SU-DHL-6 (cell line): ENCODE measurements around the gene FSTL3.

Experiments used
- H2AFZ ChIP-seq: fragments of 200-600 bp; sonication (generic); 2 replicates; pipeline ENCODE4 v1.6.1; 2014; ENCODE audit warnings: low read depth, mild to moderate bottlenecking, moderate library complexity, mixed read lengths, antibody characterized with exemption, low read length; ENCODE audit not compliant: severe bottlenecking
- H3F3A ChIP-seq: fragments of 200-600 bp; shearing (Covaris generic); 2 replicates; pipeline ENCODE4 v1.6.0; 2016; ENCODE audit warnings: antibody characterized with exemption, mild to moderate bottlenecking; ENCODE audit not compliant: insufficient read depth
- H3K27ac ChIP-seq: fragments of 200-600 bp; sonication (generic); 2 replicates; pipeline ENCODE4 v1.5.1; 2016; ENCODE audit warnings: low read depth, mild to moderate bottlenecking, low read length, moderate library complexity, mixed read lengths
- H3K27me3 ChIP-seq: fragments of 200-600 bp; sonication (generic), shearing (Covaris generic); 2 replicates; pipeline ENCODE4 v1.6.0; 2014; ENCODE audit warnings: mild to moderate bottlenecking, low read length
- H3K36me3 ChIP-seq: fragments of 200-600 bp; sonication (generic); 2 replicates; pipeline ENCODE4 v1.6.1; 2014; ENCODE audit warnings: mild to moderate bottlenecking, low read length, mixed read lengths
- H3K4me2 ChIP-seq: fragments of 300-600, 200-600 bp; shearing (Covaris generic), sonication (generic); 2 replicates; pipeline ENCODE4 v1.6.0; 2014; ENCODE audit warnings: low read length, low read depth, mild to moderate bottlenecking; ENCODE audit not compliant: poor library complexity, severe bottlenecking
- H3K4me3 ChIP-seq: fragments of 200-600 bp; sonication (generic); 2 replicates; pipeline ENCODE4 v1.5.1; 2014; ENCODE audit warnings: antibody characterized with exemption, low read length, mild to moderate bottlenecking, mixed read lengths; ENCODE audit not compliant: insufficient read depth, poor library complexity, severe bottlenecking
- H3K79me2 ChIP-seq: fragments of 200-600 bp; sonication (generic); 2 replicates; pipeline ENCODE4 v1.6.1; 2014; ENCODE audit warnings: mild to moderate bottlenecking, low read length, moderate library complexity; ENCODE audit not compliant: insufficient read depth
- H3K9ac ChIP-seq: fragments of 200-600 bp; sonication (generic); 2 replicates; pipeline ENCODE4 v1.7.0; 2014; ENCODE audit warnings: mild to moderate bottlenecking, low read length
- H3K9me2 ChIP-seq: fragments of 200-600 bp; sonication (generic); replicated peaks from 2 replicates; pipeline ENCODE4 v1.6.1; 2014; ENCODE audit warnings: low read length; ENCODE audit not compliant: insufficient read depth
- H3K9me3 ChIP-seq: fragments of 200-600 bp; sonication (generic); 2 replicates; pipeline ENCODE4 v1.6.1; 2014; ENCODE audit warnings: low read length, mixed read lengths; ENCODE audit not compliant: insufficient read depth
- H4K20me1 ChIP-seq: fragments of 200-600 bp; sonication (generic); 2 replicates; pipeline ENCODE4 v1.6.1; 2014; ENCODE audit warnings: low read depth, mild to moderate bottlenecking, antibody characterized with exemption, low read length, moderate library complexity, mixed read lengths
- EZH2phosphoT487 ChIP-seq: fragments of 200-600 bp; sonication (generic), shearing (Covaris generic); conservative IDR thresholded peaks from 2 replicates; pipeline ENCODE4 v1.6.1; 2018; ENCODE audit warnings: mild to moderate bottlenecking, antibody characterized with exemption, low read length, moderate library complexity, mixed read lengths
- TF ChIP-seq, protein P1 (sequence below): fragments of 200-600 bp; sonication (generic); IDR thresholded peaks from one replicate; pipeline ENCODE4 v1.5.1; 2017; ENCODE audit warnings: antibody characterized with exemption, mild to moderate bottlenecking, low read length, moderate library complexity; ENCODE audit not compliant: insufficient read depth, poor library complexity, severe bottlenecking

The FSTL3 gene

DNA sequence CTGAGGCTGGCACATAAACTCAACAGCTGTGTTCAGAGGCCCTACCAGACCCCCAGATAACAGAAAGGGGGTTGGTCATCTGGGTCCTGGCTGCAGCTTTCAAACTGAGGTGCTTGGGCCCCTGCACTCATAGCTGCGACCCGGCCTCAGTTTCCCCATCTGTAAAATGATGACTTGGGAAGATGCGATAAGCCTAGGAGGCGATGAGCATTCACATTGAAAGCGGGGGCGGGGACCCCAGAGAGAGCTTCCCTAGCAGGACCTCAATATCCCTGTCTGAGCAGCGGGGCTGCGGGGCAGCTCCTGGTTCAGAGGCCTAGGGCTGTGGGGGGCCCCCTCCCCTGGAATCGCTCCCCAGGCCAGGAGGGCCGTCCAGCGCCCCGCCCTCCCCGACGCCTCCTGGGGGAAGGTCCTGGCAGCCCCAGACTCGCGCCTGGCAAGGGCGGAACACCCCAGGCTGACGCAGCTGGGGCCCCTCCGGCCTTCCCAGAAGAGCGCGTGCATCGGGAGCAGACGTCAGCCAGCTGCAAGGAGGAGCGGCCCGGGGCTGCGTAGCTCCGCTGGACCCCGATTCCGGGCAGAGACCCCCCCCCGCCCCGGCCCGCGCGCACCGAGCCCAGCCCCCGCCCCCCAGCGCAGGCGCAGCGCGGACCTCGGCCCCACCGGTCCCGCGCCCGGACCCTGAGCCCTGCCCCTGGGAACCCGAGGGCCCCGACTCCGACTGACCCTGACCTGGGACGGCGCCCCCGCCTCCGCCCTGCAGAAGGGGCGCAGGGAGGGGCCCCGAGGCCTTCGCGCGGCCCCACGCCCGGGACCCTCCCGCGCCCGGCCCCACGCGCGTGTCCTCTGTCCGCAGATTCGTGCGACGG, 3.5 kb downstream of the FSTL3 start:
- H3K79me2 ChIP-seq = no peaks in the 10 kb centered on the region
- no peaks in the 10 kb centered on the region for H3K36me3 ChIP-seq
- H3K27ac ChIP-seq = peak overlapping the region; percentile 52
- H3K9me3 ChIP-seq = no peaks in the 10 kb centered on the region
- H2AFZ ChIP-seq = peak overlapping the region; percentile 83
- TF ChIP-seq, protein P1, sequence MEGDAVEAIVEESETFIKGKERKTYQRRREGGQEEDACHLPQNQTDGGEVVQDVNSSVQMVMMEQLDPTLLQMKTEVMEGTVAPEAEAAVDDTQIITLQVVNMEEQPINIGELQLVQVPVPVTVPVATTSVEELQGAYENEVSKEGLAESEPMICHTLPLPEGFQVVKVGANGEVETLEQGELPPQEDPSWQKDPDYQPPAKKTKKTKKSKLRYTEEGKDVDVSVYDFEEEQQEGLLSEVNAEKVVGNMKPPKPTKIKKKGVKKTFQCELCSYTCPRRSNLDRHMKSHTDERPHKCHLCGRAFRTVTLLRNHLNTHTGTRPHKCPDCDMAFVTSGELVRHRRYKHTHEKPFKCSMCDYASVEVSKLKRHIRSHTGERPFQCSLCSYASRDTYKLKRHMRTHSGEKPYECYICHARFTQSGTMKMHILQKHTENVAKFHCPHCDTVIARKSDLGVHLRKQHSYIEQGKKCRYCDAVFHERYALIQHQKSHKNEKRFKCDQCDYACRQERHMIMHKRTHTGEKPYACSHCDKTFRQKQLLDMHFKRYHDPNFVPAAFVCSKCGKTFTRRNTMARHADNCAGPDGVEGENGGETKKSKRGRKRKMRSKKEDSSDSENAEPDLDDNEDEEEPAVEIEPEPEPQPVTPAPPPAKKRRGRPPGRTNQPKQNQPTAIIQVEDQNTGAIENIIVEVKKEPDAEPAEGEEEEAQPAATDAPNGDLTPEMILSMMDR = no peak
- TF ChIP-seq EZH2phosphoT487 = no peak
- H3K27me3 ChIP-seq = no peaks in the 10 kb centered on the region
- H4K20me1 ChIP-seq = no peaks in the 10 kb centered on the region
- H3K9me2 ChIP-seq = no peaks in the 10 kb centered on the region
- peak overlapping the region; percentile 85 for H3K9ac ChIP-seq
- 0 out of 2 replicates have a peak, but pooled peaks cover 9% of the 10 kb centered on the region for H3F3A ChIP-seq
- peak overlapping the region; percentile 63 for H3K4me2 ChIP-seq
- peak overlapping the region; percentile 83 for H3K4me3 ChIP-seq

DNA sequence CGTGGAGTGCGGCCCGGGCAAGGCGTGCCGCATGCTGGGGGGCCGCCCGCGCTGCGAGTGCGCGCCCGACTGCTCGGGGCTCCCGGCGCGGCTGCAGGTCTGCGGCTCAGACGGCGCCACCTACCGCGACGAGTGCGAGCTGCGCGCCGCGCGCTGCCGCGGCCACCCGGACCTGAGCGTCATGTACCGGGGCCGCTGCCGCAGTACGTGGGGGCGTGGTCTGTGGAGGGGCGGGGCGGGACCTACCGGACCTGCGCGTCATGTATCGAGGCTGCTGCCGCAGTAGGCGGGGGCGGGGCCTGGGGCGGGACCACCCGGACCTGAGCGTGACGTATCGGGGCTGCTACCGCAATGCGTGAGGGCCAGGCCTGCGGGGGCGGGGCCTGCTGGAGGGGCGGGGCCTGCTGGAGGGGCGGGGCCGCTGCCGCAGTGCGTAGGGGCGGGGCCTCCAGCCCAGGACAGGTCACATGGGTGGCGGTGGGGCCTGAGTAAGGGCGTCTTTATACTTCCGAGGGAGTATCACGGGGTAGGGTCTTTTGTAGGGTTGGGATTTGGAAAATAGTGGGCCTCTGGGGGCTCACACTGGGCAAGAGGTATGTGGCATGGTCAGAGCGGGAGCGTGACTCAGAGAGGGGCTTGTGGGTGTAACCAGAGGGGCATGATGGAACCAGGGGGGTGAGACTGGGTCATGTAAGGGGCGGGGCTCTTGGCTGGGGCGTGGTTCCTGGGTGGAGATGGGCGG, 4.3 kb downstream of the FSTL3 start:
- peak overlapping the region; percentile 61 for H3K27ac ChIP-seq
- H3K36me3 ChIP-seq = no peaks in the 10 kb centered on the region
- H3K79me2 ChIP-seq = no peaks in the 10 kb centered on the region
- H2AFZ ChIP-seq = peak overlapping the region; percentile 91
- no peak for TF ChIP-seq EZH2phosphoT487
- TF ChIP-seq, protein P1 = no peak
- H3K27me3 ChIP-seq = no peaks in the 10 kb centered on the region
- H3K9ac ChIP-seq = peak overlapping the region; percentile 85
- H3F3A ChIP-seq = 0 out of 2 replicates have a peak, but pooled peaks cover 9% of the 10 kb centered on the region
- H4K20me1 ChIP-seq = no peaks in the 10 kb centered on the region
- H3K4me3 ChIP-seq = peak overlapping the region; percentile 83
- no peaks in the 10 kb centered on the region for H3K9me3 ChIP-seq
- H3K9me2 ChIP-seq = no peaks in the 10 kb centered on the region
- peak overlapping the region; percentile 66 for H3K4me2 ChIP-seq

DNA sequence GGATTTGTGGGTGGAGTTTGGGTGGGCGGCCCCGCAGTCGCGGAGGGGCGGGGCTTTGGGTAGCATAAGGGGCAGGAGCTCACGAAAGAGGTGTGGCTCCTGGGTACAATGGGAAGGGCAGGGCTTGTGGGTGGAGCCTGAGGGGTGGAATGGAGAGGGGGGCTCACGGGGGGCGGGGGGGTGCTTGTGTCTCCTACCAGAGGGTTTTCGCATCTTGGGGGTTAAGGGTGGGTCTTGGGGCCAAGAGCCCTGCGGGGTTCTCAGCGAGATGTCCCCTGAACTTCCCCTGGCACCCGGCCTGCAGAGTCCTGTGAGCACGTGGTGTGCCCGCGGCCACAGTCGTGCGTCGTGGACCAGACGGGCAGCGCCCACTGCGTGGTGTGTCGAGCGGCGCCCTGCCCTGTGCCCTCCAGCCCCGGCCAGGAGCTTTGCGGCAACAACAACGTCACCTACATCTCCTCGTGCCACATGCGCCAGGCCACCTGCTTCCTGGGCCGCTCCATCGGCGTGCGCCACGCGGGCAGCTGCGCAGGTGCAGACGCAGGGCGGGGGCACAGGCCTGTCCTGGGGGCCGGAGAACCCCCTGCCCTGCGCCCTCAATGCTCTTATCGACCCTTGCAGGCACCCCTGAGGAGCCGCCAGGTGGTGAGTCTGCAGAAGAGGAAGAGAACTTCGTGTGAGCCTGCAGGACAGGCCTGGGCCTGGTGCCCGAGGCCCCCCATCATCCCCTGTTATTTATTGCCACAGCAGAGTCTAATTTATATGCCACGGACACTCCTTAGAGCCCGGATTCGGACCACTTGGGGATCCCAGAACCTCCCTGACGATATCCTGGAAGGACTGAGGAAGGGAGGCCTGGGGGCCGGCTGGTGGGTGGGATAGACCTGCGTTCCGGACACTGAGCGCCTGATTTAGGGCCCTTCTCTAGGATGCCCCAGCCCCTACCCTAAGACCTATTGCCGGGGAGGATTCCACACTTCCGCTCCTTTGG, 5.1 kb downstream of the FSTL3 start:
- no peaks in the 10 kb centered on the region for H4K20me1 ChIP-seq
- H3K9ac ChIP-seq = peak overlapping the region; percentile 49; the same call in 1 of the 2 replicates
- no peaks in the 10 kb centered on the region for H3K79me2 ChIP-seq
- peak overlapping the region; percentile 91 for H2AFZ ChIP-seq
- no peaks in the 10 kb centered on the region for H3K27me3 ChIP-seq
- TF ChIP-seq, protein P1 = no peak
- TF ChIP-seq EZH2phosphoT487 = no peak
- peak overlapping the region; percentile 56 for H3K4me3 ChIP-seq
- H3K9me2 ChIP-seq = no peaks in the 10 kb centered on the region
- no peaks in the 10 kb centered on the region for H3K9me3 ChIP-seq
- no peak overlapping the region; the same call in 1 of the 2 replicates for H3K27ac ChIP-seq
- 0 out of 2 replicates have a peak, but pooled peaks cover 9% of the 10 kb centered on the region for H3F3A ChIP-seq
- no peaks in the 10 kb centered on the region for H3K36me3 ChIP-seq
- H3K4me2 ChIP-seq = peak overlapping the region; percentile 66
